Ishikawa (cell line): Measurements from ENCODE around the gene ROBO2.

Experiments
- CEBPB ChIP-seq: IDR thresholded peaks from 2 replicates; pipeline ENCODE4 v1.6.1; 2012
- CREB1 ChIP-seq: IDR thresholded peaks from 2 replicates; pipeline ENCODE4 v1.6.1; 2012; ENCODE audit warnings: low read depth
- EGR1 ChIP-seq: IDR thresholded peaks from 2 replicates; pipeline ENCODE4 v1.6.1; 2012
- EP300 ChIP-seq: IDR thresholded peaks from 2 replicates; pipeline ENCODE4 v1.6.1; 2012; ENCODE audit warnings: borderline replicate concordance
- MAX ChIP-seq: IDR thresholded peaks from 2 replicates; pipeline ENCODE4 v1.6.1; 2012
- RAD21 ChIP-seq: IDR thresholded peaks from 2 replicates; pipeline ENCODE4 v1.6.1; 2012; ENCODE audit warnings: low read depth
- TAF1 ChIP-seq: IDR thresholded peaks from 2 replicates; pipeline ENCODE4 v1.6.1; 2012; ENCODE audit warnings: low read depth, mild to moderate bottlenecking
- YY1 ChIP-seq: IDR thresholded peaks from 2 replicates; pipeline ENCODE4 v1.6.1; 2012; ENCODE audit warnings: low read depth

GRCh38 chr3:77562089-77562488, 522.2 kb downstream of the ROBO2 start:
- no peak for TF ChIP-seq MAX
- no peak for TF ChIP-seq EP300
- no peak for TF ChIP-seq RAD21
- TF ChIP-seq CEBPB, result no peak
- no peak for TF ChIP-seq TAF1
- TF ChIP-seq EGR1, result no peak
- no peak for TF ChIP-seq CREB1
- TF ChIP-seq YY1, result no peak
